Neuron (in vitro differentiated cells): ENCODE results near the gene NHLRC3.
A peak's percentile ranks its signal among the peaks of the same experiment; 100 is the strongest.

Source experiments
- H2AFZ ChIP-seq: one replicate; pipeline ENCODE4 v1.6.1; 2013; ENCODE audit warnings: low read depth, mild to moderate bottlenecking, inconsistent platforms, low read length, moderate library complexity
- H3K27me3 ChIP-seq: one replicate; pipeline ENCODE4 v1.6.1; 2013; ENCODE audit warnings: low read length; ENCODE audit not compliant: insufficient read depth
- H3K36me3 ChIP-seq: one replicate; pipeline ENCODE4 v1.6.1; 2013; ENCODE audit warnings: low read length; ENCODE audit not compliant: insufficient read depth
- H3K4me1 ChIP-seq: one replicate; pipeline ENCODE4 v1.6.1; 2013; ENCODE audit warnings: low read length; ENCODE audit not compliant: insufficient read depth
- H3K4me3 ChIP-seq: 2 replicates; pipeline ENCODE4 v1.5.1; 2013; ENCODE audit warnings: mild to moderate bottlenecking, low read length, moderate library complexity
- H3K9me3 ChIP-seq: one replicate; pipeline ENCODE4 v1.6.1; 2013; ENCODE audit warnings: low read length

The NHLRC3 gene

DNA sequence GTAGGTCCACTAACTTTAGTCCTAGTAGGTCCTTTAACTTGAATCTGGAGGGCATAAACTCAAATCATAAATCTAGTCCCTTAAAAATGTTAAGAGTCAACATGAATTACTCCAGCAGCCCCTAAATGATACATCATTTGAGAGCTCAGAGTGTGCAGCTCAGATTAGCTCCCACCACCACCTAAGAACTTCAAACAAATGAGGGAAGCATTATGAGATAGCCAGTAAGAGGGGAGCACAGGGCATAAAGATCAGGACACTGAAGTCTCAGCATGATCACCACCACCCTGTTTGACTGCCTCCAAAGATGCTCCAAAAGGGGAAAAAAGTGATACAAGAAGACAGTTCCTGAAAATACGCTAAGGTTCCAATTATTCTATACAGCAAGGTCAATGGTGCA lies 6.1 kb upstream of the NHLRC3 start:
- H3K4me1 ChIP-seq, result peaks cover 24% of the 10 kb centered on the region
- no peaks in the 10 kb centered on the region for H3K27me3 ChIP-seq
- H3K36me3 ChIP-seq, result peaks cover 44% of the 10 kb centered on the region
- H3K4me3 ChIP-seq, result no peak overlapping the region
- no peak overlapping the region for H2AFZ ChIP-seq
- no peaks in the 10 kb centered on the region for H3K9me3 ChIP-seq

DNA sequence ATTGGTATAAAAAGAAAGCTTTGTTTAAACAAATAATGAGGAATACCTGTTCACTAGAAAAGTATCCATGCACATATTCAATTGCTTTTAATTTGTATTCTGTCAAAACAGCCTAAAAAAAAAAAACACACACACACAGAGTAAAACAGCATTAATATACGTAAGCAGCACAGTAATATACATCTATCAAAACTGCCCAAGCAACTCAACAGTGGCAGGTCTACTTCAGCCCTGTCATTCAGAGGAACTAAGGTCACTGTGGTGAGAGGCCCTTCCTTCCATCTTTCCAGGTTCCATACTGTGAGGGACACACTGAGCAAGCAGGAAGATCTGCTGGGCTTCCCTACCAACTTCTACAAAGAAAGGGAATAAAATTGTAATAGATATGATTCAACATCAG lies 4.2 kb upstream of the NHLRC3 start:
- Histone ChIP-seq H3K27me3 (no peaks in the 10 kb centered on the region), H3K9me3 (no peaks in the 10 kb centered on the region), H3K4me3 (peak overlapping the region; percentile 91), H3K4me1 (peaks cover 25% of the 10 kb centered on the region), H2AFZ (no peak overlapping the region), H3K36me3 (peaks cover 26% of the 10 kb centered on the region)

DNA sequence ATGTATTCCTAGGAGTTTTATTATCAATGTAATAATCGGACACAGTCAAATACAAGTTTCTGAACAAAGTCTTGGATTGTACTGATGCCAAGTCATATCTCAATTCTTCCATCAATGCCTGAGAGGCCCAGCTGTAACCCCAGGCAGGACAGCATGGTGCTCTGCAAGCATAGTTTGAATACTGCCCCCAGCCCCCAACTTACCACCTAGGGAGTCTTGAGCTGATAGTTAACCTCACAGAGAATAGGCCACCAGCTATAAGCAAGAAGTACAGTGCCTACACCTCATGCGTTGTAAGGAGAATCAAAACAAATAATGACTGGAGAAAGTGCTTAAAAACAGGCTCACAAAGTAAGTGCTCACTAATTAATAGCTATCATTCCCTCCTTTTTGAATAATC lies 3.1 kb upstream of the NHLRC3 start:
- no peak overlapping the region for H2AFZ ChIP-seq
- H3K27me3 ChIP-seq, result no peaks in the 10 kb centered on the region
- no peaks in the 10 kb centered on the region for H3K9me3 ChIP-seq
- H3K4me3 ChIP-seq, result peak overlapping the region; percentile 91
- H3K4me1 ChIP-seq, result peaks cover 35% of the 10 kb centered on the region
- H3K36me3 ChIP-seq, result peaks cover 21% of the 10 kb centered on the region

DNA sequence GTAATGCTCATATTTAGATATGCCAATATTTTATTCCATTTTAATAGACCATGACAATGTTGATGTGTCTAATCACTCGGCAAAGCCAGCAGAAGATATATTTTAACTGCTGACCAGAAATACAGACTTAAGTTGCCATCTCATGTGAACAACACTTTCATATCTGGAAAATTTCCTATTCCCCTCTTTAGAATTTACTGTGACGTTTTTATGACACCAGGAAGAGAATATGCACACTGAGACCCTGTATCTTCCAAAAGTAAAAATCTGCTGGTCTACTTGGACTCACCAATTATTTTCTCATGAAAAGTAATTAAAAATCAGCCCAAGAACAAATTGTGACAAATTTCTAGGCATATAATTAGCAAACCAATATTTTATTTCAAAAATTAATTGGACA lies 2.5 kb upstream of the NHLRC3 start:
- Histone ChIP-seq H3K9me3 (no peaks in the 10 kb centered on the region), H3K27me3 (no peaks in the 10 kb centered on the region), H3K4me3 (peak overlapping the region; percentile 91), H2AFZ (no peak overlapping the region), H3K4me1 (peaks cover 40% of the 10 kb centered on the region), H3K36me3 (peaks cover 16% of the 10 kb centered on the region)

DNA sequence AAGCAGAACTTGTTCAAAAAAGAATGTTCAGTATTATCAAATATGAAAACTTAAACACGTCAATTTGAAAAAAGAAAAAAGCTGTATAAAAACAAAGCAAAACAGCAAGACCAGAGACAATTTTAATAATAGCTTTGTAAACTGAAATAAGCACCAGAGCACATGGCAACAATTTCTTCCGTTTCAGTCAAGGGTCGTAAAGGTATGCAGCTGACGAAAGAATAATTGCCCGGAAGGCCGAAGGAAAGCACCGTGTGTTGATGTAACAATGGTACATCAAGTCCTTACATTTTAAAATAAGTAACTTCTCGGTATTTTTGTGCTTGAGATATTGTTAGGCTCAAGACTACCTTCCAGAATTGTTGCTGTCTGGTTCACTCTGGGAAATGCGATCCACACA lies 2.0 kb upstream of the NHLRC3 start:
- Histone ChIP-seq H3K9me3 (no peaks in the 10 kb centered on the region), H2AFZ (no peak overlapping the region), H3K4me3 (peak overlapping the region; percentile 91), H3K4me1 (peaks cover 40% of the 10 kb centered on the region), H3K36me3 (peaks cover 11% of the 10 kb centered on the region), H3K27me3 (no peaks in the 10 kb centered on the region)

DNA sequence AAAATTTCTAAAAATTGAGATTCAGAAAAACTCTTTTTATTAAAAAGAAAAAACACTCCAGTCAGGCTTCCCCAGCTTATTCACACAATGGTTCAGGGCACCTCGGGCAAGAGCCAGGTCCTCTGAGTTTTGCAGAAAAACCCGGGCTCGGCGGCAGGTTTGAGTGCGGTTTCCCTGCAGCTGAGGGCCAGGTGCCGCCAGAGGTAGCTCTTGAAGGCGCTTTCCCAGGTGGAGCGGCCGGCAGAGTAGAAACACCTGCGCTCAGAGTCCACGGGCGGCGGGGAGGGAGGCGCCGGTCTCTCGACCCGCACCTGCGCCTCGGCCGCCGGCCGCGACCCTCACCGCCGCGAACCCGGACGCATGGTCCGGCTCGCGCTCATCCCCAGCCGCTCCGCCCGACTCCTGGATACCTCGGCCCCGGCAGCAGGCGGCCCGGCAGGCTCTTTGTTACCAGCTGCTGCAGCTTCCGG lies 811 bp upstream of the NHLRC3 start:
- H3K4me1 ChIP-seq, result peaks cover 40% of the 10 kb centered on the region
- H3K9me3 ChIP-seq, result no peaks in the 10 kb centered on the region
- H3K4me3 ChIP-seq, result peak overlapping the region; percentile 91
- peak overlapping the region; percentile 90 for H2AFZ ChIP-seq
- no peaks in the 10 kb centered on the region for H3K27me3 ChIP-seq
- H3K36me3 ChIP-seq, result peaks cover 7% of the 10 kb centered on the region

DNA sequence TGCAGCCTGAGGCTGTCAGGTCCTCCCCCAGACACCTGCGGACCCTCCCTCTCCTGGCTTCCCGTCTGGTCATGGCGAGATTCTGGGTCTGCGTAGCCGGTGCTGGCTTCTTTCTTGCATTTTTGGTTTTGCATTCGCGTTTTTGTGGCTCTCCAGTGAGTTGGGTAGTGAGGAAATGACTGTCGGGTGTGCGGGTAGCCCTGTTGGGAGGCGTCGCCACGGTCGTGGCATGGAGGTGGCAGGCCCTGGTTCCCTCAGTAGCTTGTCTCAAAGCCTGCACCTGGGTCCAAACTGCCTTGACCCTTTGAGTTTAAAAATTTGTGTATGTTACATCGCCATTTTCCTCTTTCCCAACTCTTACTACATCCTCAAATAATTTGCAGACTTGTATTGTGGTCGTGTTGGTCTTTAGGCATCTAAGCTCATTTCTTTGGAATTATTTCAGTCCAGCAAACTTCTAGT lies 344 bp downstream of the NHLRC3 start:
- H3K9me3 ChIP-seq, result no peaks in the 10 kb centered on the region
- peaks cover 40% of the 10 kb centered on the region for H3K4me1 ChIP-seq
- H3K27me3 ChIP-seq, result no peaks in the 10 kb centered on the region
- peaks cover 8% of the 10 kb centered on the region for H3K36me3 ChIP-seq
- H3K4me3 ChIP-seq, result peak overlapping the region; percentile 91
- peak overlapping the region; percentile 90 for H2AFZ ChIP-seq

DNA sequence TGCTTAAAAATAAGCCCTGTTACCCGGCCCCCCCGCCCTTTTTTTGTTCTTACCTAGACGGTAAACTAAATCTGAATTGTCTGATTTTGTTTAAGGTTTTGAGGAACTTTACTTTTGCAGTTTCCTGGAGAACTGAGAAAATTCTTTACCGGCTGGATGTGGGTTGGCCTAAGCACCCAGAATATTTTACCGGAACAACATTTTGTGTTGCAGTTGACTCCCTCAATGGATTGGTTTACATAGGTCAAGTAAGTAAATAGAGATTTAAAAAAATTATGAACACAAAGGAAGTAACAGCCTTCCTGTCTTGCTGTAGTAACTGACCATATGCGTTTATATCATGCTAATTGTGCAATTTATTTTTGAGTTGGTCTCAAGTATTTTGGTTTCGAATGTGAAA lies 785 bp downstream of the NHLRC3 start:
- Histone ChIP-seq H2AFZ (no peak overlapping the region), H3K4me3 (peak overlapping the region; percentile 91), H3K36me3 (peaks cover 11% of the 10 kb centered on the region), H3K4me1 (peaks cover 37% of the 10 kb centered on the region), H3K27me3 (no peaks in the 10 kb centered on the region), H3K9me3 (no peaks in the 10 kb centered on the region)

DNA sequence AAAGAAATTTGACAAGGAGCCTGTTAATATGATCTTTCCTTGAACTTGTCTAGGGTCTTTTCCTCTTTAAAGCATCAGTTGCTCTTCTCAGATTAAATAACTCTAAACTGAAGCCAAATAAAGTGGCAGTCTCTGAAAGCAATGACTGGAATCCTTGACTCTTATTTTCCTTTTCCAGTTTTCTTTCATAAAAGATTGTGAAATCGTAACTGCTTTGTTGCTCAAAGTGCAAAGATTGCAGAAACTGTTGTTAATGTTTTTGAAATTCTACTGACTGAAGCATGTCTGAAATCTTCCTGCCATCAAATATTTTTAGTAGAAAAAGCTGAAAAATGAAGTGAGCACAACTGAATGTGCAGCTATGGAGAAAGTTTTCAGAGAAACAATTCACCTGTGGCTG lies 1.9 kb downstream of the NHLRC3 start:
- H3K4me3 ChIP-seq, result no peak overlapping the region
- no peaks in the 10 kb centered on the region for H3K9me3 ChIP-seq
- no peak overlapping the region for H2AFZ ChIP-seq
- peaks cover 20% of the 10 kb centered on the region for H3K36me3 ChIP-seq
- H3K27me3 ChIP-seq, result no peaks in the 10 kb centered on the region
- peaks cover 26% of the 10 kb centered on the region for H3K4me1 ChIP-seq

DNA sequence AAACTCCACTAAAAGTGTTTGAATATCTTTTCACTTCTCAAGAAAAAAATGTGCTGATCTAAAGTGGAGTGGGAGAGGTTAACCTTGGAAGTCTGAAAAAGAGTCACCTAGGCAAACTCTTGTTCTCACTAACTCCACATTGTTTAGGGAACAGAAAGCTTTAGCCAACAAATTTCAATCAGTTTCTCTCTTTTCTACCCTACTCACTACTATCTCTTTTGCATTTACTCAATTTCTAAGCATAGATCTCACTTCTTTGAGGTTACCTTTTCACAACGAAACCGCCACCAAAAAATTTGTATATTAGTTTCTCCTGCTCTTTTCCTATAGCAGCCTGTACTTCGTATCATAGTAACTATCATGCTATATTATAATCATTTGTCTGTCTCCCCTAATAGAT lies 6.3 kb downstream of the NHLRC3 start:
- Histone ChIP-seq H3K4me3 (no peak overlapping the region), H3K27me3 (no peaks in the 10 kb centered on the region), H3K4me1 (peaks cover 10% of the 10 kb centered on the region), H3K36me3 (peaks cover 37% of the 10 kb centered on the region), H2AFZ (no peak overlapping the region), H3K9me3 (no peaks in the 10 kb centered on the region)

DNA sequence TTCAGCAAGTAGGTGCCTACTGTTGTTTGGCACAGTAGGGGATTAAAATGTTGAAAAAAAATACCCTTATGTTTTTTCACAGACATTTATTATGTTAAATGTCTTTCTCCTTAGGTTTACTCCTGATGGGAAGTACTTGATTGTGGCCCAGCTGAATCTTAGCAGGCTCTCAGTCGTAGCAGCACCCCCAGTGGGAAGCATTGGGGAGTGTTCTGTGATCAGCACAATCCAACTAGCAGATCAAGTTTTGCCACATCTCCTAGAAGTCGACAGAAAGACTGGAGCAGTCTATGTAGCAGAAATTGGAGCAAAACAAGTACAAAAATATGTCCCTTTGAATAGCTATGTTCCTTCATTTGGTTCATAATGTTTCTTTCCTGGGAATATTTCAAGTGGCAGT lies 9.3 kb downstream of the NHLRC3 start:
- Histone ChIP-seq H3K9me3 (no peaks in the 10 kb centered on the region), H3K4me3 (no peak overlapping the region), H2AFZ (no peak overlapping the region), H3K4me1 (peaks cover 3% of the 10 kb centered on the region), H3K27me3 (no peaks in the 10 kb centered on the region), H3K36me3 (peaks cover 37% of the 10 kb centered on the region)

DNA sequence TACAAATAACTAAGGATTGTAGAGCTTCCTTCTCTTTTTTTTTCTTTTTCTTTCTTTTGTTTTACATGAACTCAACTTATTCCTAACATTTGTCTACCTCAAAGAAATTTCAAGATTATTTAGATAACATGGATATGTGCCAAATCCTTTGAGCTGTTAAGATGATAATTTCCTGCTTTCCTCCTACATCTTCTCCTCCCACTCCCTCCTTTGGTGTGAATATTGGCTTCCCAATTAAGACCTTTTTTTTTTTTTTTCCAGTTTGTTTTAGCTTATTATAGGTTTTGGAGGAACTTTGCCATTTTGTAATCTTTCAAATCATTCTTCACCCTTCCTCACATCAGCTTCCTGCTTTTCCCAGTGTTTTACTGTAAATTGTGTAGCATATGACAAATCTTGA lies 10.6 kb downstream of the NHLRC3 start:
- Histone ChIP-seq H3K27me3 (no peaks in the 10 kb centered on the region), H3K36me3 (peaks cover 30% of the 10 kb centered on the region), H3K9me3 (no peaks in the 10 kb centered on the region)

DNA sequence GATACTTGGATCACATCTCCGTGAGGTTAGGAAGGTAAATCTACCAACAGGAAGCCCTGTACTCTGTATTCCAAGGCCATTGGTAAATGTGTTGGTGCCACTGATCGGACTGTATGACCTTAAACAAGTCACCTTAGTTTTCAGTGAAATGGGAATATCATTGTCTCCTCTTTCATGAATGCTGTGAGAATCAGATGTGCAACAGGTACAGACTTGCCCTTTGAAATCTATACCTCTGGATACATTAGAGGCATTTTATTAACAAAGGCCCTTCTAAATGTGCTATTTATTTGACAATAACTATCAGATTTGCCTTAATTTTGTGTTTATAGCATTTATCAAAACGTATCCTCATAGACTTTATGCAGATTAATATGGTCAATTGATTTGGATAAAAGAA lies 11.0 kb downstream of the NHLRC3 start:
- no peaks in the 10 kb centered on the region for H3K27me3 ChIP-seq
- H3K4me3 ChIP-seq, result no peak overlapping the region
- H3K36me3 ChIP-seq, result peaks cover 26% of the 10 kb centered on the region
- no peak overlapping the region for H2AFZ ChIP-seq
- H3K9me3 ChIP-seq, result no peaks in the 10 kb centered on the region
- peaks cover 11% of the 10 kb centered on the region for H3K4me1 ChIP-seq

More for the DNA sequence above, 10.6 kb downstream of the NHLRC3 start:
- Histone ChIP-seq H3K4me3 (no peak overlapping the region), H3K4me1 (peaks cover 11% of the 10 kb centered on the region), H2AFZ (no peak overlapping the region)

DNA sequence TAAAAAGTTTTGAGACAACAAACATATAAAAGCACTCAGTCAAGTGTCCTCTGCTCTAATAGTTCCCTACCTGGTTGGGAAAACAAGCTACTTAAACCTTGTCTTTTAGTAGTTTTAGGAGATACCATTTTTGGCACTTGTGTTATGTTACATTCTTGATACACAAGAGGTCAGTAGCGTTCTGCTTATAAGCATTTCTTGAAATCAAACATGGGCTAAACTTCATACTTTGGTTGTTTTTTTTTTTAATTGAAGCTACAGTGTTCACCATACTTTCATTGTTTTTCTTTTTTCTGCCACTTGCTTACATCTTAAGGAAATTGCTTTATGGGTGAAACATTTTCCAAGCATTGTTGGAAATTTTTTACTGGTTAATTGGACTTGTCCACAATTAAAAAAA lies 12.9 kb downstream of the NHLRC3 start:
- H3K4me1 ChIP-seq, result peaks cover 11% of the 10 kb centered on the region
- H2AFZ ChIP-seq, result no peak overlapping the region
- H3K27me3 ChIP-seq, result no peaks in the 10 kb centered on the region
- peaks cover 4% of the 10 kb centered on the region for H3K9me3 ChIP-seq
- H3K36me3 ChIP-seq, result peaks cover 13% of the 10 kb centered on the region
- H3K4me3 ChIP-seq, result no peak overlapping the region
